Measurements from ENCODE around the gene FAM32A. TPM values are rescaled to one million over a fixed set of nuclear protein-coding genes. Genes with fewer than 3 reads are reported as not detected.
A peak's percentile ranks its signal among the peaks of the same experiment; 100 is the strongest.

FAM32A gene
- total RNA-seq (10 to 100 TPM; 50.9 to 51.7 TPM), polyA plus RNA-seq (100 to 1,000 TPM; 113 to 128 TPM)

GRCh38 chr19:16185123-16185767 is at the start of gene FAM32A:
Gene FAM32A, plus strand, starts transcription at chr19:16185410. Its CDS starts 33 bp downstream, at chr19:16185443.
- Mint-ChIP-seq H3K9me3 (no peaks in the 10 kb centered on the region), H3K27me3 (peaks cover 0 to 2% of the 10 kb centered on the region in 2 donors), H3K27ac (peak within 1 kb of the TSS; percentile 95 to 99 (median 96)), H3K36me3 (peaks cover 19 to 28% of the 10 kb centered on the region in 2 donors), H3K4me1 (peaks cover 20 to 43% (median 31%) of the 10 kb centered on the region in 4 donors), H3K4me3 (peak within 1 kb of the TSS; percentile 97 to 100 (median 99))
- Histone ChIP-seq H3K27ac (ENCODE audit: low read depth, low read length) (peak within 1 kb of the TSS; percentile 83), H3K27me3 (ENCODE audit: insufficient read depth, low read length) (no peaks in the 10 kb centered on the region), H3K4me3 (ENCODE audit: low read length in 2 of 2) (peak within 1 kb of the TSS; percentile 84 to 86), H3K36me3 (ENCODE audit: insufficient read depth, low read length) (peaks cover 16% of the 10 kb centered on the region), H3K9me3 (ENCODE audit: control insufficient read depth in 1 of 2, low read length in 2 of 2) (no peaks in the 10 kb centered on the region), H3K4me1 (ENCODE audit: insufficient read depth, low read length) (peaks cover 43% of the 10 kb centered on the region)
- POLR2A ChIA-PET (ENCODE audit: partially characterized antibody): interaction anchor here (0.8 to 2.2 kb wide), 22 partner anchors 9 to 348 kb away, joined by 3 to 35 read pairs (median 5); partner anchors contain the start of genes AP1M1, KLF2 and RAB8A
- intact Hi-C loops (cut with micrococcal nuclease): loop anchor here (1.0 to 2.0 kb wide), 7 partner anchors 12 to 348 kb away; partner anchors contain the start of genes AP1M1, C19orf44, CALR3 and HSH2D
- CTCF ChIA-PET (ENCODE audit: partially characterized antibody): interaction anchor here (0.9 to 3.4 kb wide), 21 partner anchors 11 to 556 kb away, joined by 3 to 36 read pairs (median 5); partner anchors contain the start of genes AP1M1, HSH2D, RAB8A and TPM4
- peak; percentile 98 to 99 (median 99) for DNase-seq

GRCh38 chr19:16135430-16136127 is 49.6 kb upstream of the FAM32A start:
- H3K36me3 Mint-ChIP-seq: peaks cover 38 to 39% of the 10 kb centered on the region in 2 donors
- ChIA-PET CTCF (ENCODE audit: partially characterized antibody) (no interaction called here), POLR2A (ENCODE audit: partially characterized antibody) (interaction anchor here (0.7 to 1.6 kb wide), 2 partner anchors 9 to 46 kb away, joined by 3 to 4 read pairs; no protein-coding TSS in a partner anchor)
- H3K9me3 Mint-ChIP-seq: no peaks in the 10 kb centered on the region
- Histone ChIP-seq H3K36me3 (ENCODE audit: insufficient read depth, low read length) (peaks cover 32% of the 10 kb centered on the region), H3K9me3 (ENCODE audit: control insufficient read depth in 1 of 2, low read length in 2 of 2) (no peaks in the 10 kb centered on the region), H3K4me1 (ENCODE audit: insufficient read depth, low read length) (peaks cover 7% of the 10 kb centered on the region), H3K27me3 (ENCODE audit: insufficient read depth, low read length) (no peaks in the 10 kb centered on the region), H3K27ac (ENCODE audit: low read depth, low read length) (no peak overlapping the region), H3K4me3 (ENCODE audit: low read length in 2 of 2) (no peak overlapping the region)
- H3K27ac Mint-ChIP-seq: peak overlapping the region in 3 of 7 donors; percentile 25 to 53 (median 37)
- no peaks in the 10 kb centered on the region for H3K27me3 Mint-ChIP-seq
- DNase-seq: no peak
- H3K4me1 Mint-ChIP-seq: peaks cover 6 to 16% (median 11%) of the 10 kb centered on the region in 4 donors
- no peak overlapping the region for H3K4me3 Mint-ChIP-seq
- intact Hi-C loops (cut with micrococcal nuclease): no loop called here

- H3K9me3 Mint-ChIP-seq: no peaks in the 10 kb centered on the region
- H3K4me1 ChIP-seq (ENCODE audit: insufficient read depth, low read length): peaks cover 7% of the 10 kb centered on the region
- H3K27me3 ChIP-seq (ENCODE audit: insufficient read depth, low read length): no peaks in the 10 kb centered on the region
- peaks cover 27% of the 10 kb centered on the region for H3K36me3 ChIP-seq (ENCODE audit: insufficient read depth, low read length)
- no peak for DNase-seq
- peak overlapping the region in 2 of 7 donors; percentile 50 to 53 for H3K27ac Mint-ChIP-seq
- intact Hi-C loops (cut with micrococcal nuclease): no loop called here
- ChIA-PET POLR2A (ENCODE audit: partially characterized antibody) (interaction anchor here (0.7 to 1.6 kb wide), 3 partner anchors 10 to 47 kb away, joined by 3 to 4 read pairs (median 3); no protein-coding TSS in a partner anchor), CTCF (ENCODE audit: partially characterized antibody) (interaction anchor here (1.0 kb wide), 1 partner anchor 10 kb away, joined by 3 read pairs; no protein-coding TSS in a partner anchor)
- H3K4me1 Mint-ChIP-seq: peaks cover 4 to 24% (median 13%) of the 10 kb centered on the region in 4 donors
- no peak overlapping the region for H3K4me3 ChIP-seq (ENCODE audit: low read length in 2 of 2)
- no peak overlapping the region for H3K4me3 Mint-ChIP-seq
- no peaks in the 10 kb centered on the region for H3K9me3 ChIP-seq (ENCODE audit: control insufficient read depth in 1 of 2, low read length in 2 of 2)
- no peak overlapping the region for H3K27ac ChIP-seq (ENCODE audit: low read depth, low read length)
- H3K27me3 Mint-ChIP-seq: no peaks in the 10 kb centered on the region
- H3K36me3 Mint-ChIP-seq: peaks cover 33 to 34% of the 10 kb centered on the region in 2 donors
These were observed 48.8 kb upstream of the FAM32A start for GRCh38 chr19:16136185-16136999.

- no peak overlapping the region for H3K4me3 ChIP-seq (ENCODE audit: low read length in 2 of 2)
- intact Hi-C loops (cut with micrococcal nuclease): no loop called here
- H3K4me1 ChIP-seq (ENCODE audit: insufficient read depth, low read length): peaks cover 24% of the 10 kb centered on the region
- H3K27me3 ChIP-seq (ENCODE audit: insufficient read depth, low read length): no peaks in the 10 kb centered on the region
- Mint-ChIP-seq H3K9me3 (no peaks in the 10 kb centered on the region), H3K27me3 (no peaks in the 10 kb centered on the region), H3K4me3 (peak overlapping the region in 5 of 8 donors; percentile 2 to 58 (median 28)), H3K36me3 (peaks cover 5 to 7% of the 10 kb centered on the region in 2 donors), H3K4me1 (peaks cover 16 to 42% (median 31%) of the 10 kb centered on the region in 4 donors), H3K27ac (peak overlapping the region in 4 of 7 donors; percentile 24 to 70 (median 56))
- no peaks in the 10 kb centered on the region for H3K36me3 ChIP-seq (ENCODE audit: insufficient read depth, low read length)
- CTCF ChIA-PET (ENCODE audit: partially characterized antibody): interaction anchor here (1.5 kb wide), 1 partner anchor 98 kb away, joined by 3 read pairs; no protein-coding TSS in a partner anchor
- POLR2A ChIA-PET (ENCODE audit: partially characterized antibody): interaction anchor here (1.4 kb wide), 1 partner anchor 29 kb away, joined by 4 read pairs; the partner anchor contains the start of gene RAB8A
- no peak overlapping the region for H3K27ac ChIP-seq (ENCODE audit: low read depth, low read length)
- no peaks in the 10 kb centered on the region for H3K9me3 ChIP-seq (ENCODE audit: control insufficient read depth in 1 of 2, low read length in 2 of 2)
- no peak for DNase-seq
These were observed 45.5 kb upstream of the FAM32A start for GRCh38 chr19:16139752-16140151.

- Histone ChIP-seq H3K4me1 (ENCODE audit: insufficient read depth, low read length) (peaks cover 37% of the 10 kb centered on the region), H3K4me3 (ENCODE audit: low read length in 2 of 2) (no peak overlapping the region), H3K36me3 (ENCODE audit: insufficient read depth, low read length) (no peaks in the 10 kb centered on the region), H3K27me3 (ENCODE audit: insufficient read depth, low read length) (no peaks in the 10 kb centered on the region), H3K9me3 (ENCODE audit: control insufficient read depth in 1 of 2, low read length in 2 of 2) (no peaks in the 10 kb centered on the region), H3K27ac (ENCODE audit: low read depth, low read length) (no peak overlapping the region)
- H3K9me3 Mint-ChIP-seq: no peaks in the 10 kb centered on the region
- intact Hi-C loops (cut with micrococcal nuclease): no loop called here
- CTCF ChIA-PET (ENCODE audit: partially characterized antibody): interaction anchor here (1.2 kb wide), 1 partner anchor 10 kb away, joined by 5 read pairs; no protein-coding TSS in a partner anchor
- DNase-seq: no peak
- POLR2A ChIA-PET (ENCODE audit: partially characterized antibody): no interaction called here
- H3K4me1 Mint-ChIP-seq: peaks cover 21 to 50% (median 34%) of the 10 kb centered on the region in 4 donors
- no peaks in the 10 kb centered on the region for H3K27me3 Mint-ChIP-seq
- peaks cover 0 to 4% of the 10 kb centered on the region in 2 donors for H3K36me3 Mint-ChIP-seq
- H3K4me3 Mint-ChIP-seq: peak overlapping the region in 1 of 8 donors; percentile 79
- peak overlapping the region in 6 of 7 donors; percentile 52 to 69 (median 61) for H3K27ac Mint-ChIP-seq
These were observed 44.2 kb upstream of the FAM32A start for GRCh38 chr19:16141043-16141442.

- ChIA-PET CTCF (ENCODE audit: partially characterized antibody) (interaction anchor here (1.2 to 2.8 kb wide), 3 partner anchors 9 to 101 kb away, joined by 5 to 12 read pairs (median 8); no protein-coding TSS in a partner anchor), POLR2A (ENCODE audit: partially characterized antibody) (no interaction called here)
- Mint-ChIP-seq H3K4me3 (peak overlapping the region in 4 of 8 donors; percentile 10 to 61 (median 21)), H3K27me3 (no peaks in the 10 kb centered on the region), H3K4me1 (peaks cover 20 to 52% (median 34%) of the 10 kb centered on the region in 4 donors), H3K27ac (peak overlapping the region in 4 of 7 donors; percentile 54 to 87 (median 74)), H3K36me3 (peaks cover 0 to 7% of the 10 kb centered on the region in 2 donors), H3K9me3 (no peaks in the 10 kb centered on the region)
- Histone ChIP-seq H3K36me3 (ENCODE audit: insufficient read depth, low read length) (no peaks in the 10 kb centered on the region), H3K27ac (ENCODE audit: low read depth, low read length) (no peak overlapping the region), H3K27me3 (ENCODE audit: insufficient read depth, low read length) (no peaks in the 10 kb centered on the region), H3K4me1 (ENCODE audit: insufficient read depth, low read length) (peaks cover 42% of the 10 kb centered on the region), H3K4me3 (ENCODE audit: low read length in 2 of 2) (no peak overlapping the region), H3K9me3 (ENCODE audit: control insufficient read depth in 1 of 2, low read length in 2 of 2) (no peaks in the 10 kb centered on the region)
- intact Hi-C loops (cut with micrococcal nuclease): loop anchor here (2.0 kb wide), 1 partner anchor 23 kb away; no protein-coding TSS in a partner anchor
- no peak for DNase-seq
These were observed 43.1 kb upstream of the FAM32A start for GRCh38 chr19:16142032-16142580.

Measured in CD4-positive, alpha-beta memory T cell (primary cell).